NCI-H524 treated with DMSO at 0.1 percent for 48 hours (cell line): ENCODE measurements around the gene CNDP1.

ENCODE experiments used
- DNase-seq: peaks from one replicate; lab custom pipeline; 2025; lab: John Stamatoyannopoulos, UW

Gene CNDP1

GRCh38 chr18:74625157-74625556, 90.9 kb downstream of the CNDP1 start:
- no peak for DNase-seq

DNA sequence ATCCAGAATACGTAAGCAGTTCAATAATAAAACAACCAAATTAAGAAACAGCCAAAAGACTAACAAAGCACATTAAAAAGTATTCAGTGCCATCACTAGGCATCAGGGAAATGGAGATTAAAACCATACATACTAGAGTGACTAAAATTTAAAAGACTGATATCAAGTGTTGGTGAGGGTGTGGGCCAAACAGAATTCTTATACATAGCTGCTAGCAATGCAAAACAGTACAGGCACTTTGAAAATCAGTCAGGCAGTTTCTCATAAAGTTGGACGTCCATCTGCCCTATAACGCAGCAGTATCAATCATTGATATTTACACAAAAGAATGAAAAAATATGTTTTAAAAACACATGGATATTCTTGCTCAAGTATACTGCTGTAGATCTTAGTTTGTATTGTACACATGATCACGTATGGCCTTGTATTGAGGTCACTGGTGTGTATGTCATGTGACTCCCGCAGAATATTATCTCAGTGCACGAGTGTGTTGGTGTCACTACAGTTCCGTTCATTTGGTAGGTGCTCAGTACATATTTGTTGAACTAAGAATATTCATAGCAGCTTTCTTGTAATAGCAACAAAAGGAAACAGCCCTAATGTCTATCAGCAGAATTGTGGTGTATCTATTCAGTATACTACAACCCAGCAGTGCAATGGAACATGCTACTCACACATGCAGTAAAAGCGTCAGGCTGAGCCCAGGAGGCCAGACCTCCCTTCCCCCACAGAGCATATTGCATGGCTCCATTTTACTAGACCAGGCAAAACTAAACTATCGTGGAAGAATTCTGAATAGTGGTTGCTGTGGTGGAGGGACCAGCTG, 92.0 kb downstream of the CNDP1 start:
- DNase-seq: no peak

DNA sequence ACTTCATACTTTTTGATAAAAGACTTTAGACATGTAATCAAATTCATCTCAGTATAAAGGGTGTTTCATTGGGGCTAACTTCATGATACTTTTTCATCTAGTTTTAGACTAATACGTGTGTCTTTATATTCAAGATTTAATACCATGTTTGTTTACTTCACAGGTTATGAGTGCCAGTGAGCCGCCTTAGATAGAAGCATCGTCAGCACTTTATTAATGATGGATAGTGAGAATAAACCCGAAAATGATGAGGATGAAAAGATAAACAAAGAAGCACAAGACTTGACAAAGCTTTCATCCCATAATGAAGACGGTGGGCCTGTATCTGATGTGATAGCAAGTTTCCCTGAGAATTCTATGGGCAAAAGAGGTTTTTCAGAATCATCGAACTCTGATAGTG, 96.5 kb downstream of the CNDP1 start:
- DNase-seq: no peak

GRCh38 chr18:74631212-74631611, 96.9 kb downstream of the CNDP1 start:
- DNase-seq: no peak

GRCh38 chr18:74631623-74632350, 97.5 kb downstream of the CNDP1 start:
- no peak for DNase-seq

GRCh38 chr18:74632351-74632679, 98.0 kb downstream of the CNDP1 start:
- DNase-seq: no peak

DNA sequence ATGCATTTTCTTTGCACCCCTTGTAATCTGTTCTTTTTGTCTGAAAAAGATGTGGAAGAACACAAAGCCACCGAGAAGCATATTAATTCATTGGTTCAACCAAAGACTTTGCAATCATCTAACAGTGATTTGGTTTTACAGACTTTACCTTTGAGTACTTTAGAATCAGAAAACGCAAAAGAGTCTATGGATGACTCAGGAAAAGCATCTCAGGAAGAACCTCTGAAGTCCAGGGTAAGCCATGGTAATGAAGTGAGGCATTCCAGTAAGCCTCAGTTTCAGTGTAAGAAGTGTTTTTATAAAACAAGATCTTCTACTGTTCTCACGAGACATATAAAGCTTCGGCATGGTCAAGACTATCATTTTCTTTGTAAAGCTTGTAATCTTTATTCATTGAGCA, 98.6 kb downstream of the CNDP1 start:
- DNase-seq: no peak

DNA sequence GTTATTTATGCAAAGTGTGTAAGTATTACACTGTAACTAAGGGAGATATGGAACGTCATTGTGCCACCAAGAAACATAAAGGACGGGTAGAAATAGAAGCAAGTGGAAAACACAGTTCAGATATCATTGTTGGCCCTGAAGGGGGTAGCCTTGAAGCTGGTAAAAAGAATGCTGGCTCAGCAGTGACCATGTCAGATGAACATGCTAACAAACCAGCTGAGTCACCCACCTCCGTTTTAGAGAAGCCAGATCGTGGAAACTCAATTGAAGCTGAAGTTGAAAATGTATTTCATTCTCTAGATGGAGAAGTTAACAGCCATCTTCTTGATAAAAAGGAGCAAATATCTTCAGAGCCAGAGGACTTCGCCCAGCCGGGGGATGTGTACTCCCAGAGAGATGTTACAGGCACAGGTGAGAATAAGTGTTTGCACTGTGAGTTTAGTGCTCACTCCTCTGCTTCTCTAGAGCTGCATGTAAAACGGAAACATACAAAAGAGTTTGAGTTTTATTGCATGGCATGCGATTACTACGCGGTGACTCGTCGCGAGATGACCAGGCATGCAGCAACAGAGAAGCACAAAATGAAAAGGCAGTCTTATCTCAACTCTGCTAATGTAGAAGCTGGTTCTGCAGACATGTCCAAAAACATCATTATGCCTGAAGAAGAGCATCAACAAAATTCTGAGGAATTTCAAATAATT, 99.5 kb downstream of the CNDP1 start:
- DNase-seq: no peak

- no peak for DNase-seq
These were observed 101.1 kb downstream of the CNDP1 start for GRCh38 chr18:74635224-74635975.
